ENCODE measurements around the gene BEAN1. TPM values are rescaled to one million over a fixed set of nuclear protein-coding genes. Genes with fewer than 3 reads are reported as not detected.
"Not testable (repeated sequence)": the region's sequence is repeated elsewhere in the genome, so short reads cannot be mapped to it uniquely, and the experiment has no call there.

Gene BEAN1
- total RNA-seq, 1 experiment from 2014 or later: not detected

GRCh38 chr16:66447491-66447890 is 20.4 kb downstream of the BEAN1 start:
- intact Hi-C loops (cut with micrococcal nuclease; ENCODE audit: unreplicated experiment): no loop called here
- Histone ChIP-seq H3K27me3 (ENCODE audit: control insufficient read depth, insufficient read depth, low read length) (no peaks in the 10 kb centered on the region), H3K4me1 (ENCODE audit: control insufficient read depth, insufficient read depth, low read length) (no peaks in the 10 kb centered on the region), H3K36me3 (ENCODE audit: control insufficient read depth, insufficient read depth, low read length) (no peaks in the 10 kb centered on the region), H3K4me3 (ENCODE audit: low read depth in 2 of 2, low read length in 2 of 2) (no peak overlapping the region), H3K9me3 (ENCODE audit: control insufficient read depth, insufficient read depth, low read depth, low read length) (no peaks in the 10 kb centered on the region), H3K27ac (ENCODE audit: low read length) (no peak overlapping the region)
- TF ChIP-seq POLR2AphosphoS5 (IDR thresholded peaks at IDR 0.05; ENCODE audit: low read depth, low read length) (no peak), REST (IDR thresholded peaks at IDR 0.05; ENCODE audit: insufficient read depth in 1 of 2, low read depth in 2 of 2, low read length in 1 of 2) (no peak), SIN3A (IDR thresholded peaks at IDR 0.05; ENCODE audit: borderline replicate concordance, insufficient read depth, low read depth, low read length) (no peak), TCF7L2 (IDR thresholded peaks at IDR 0.05; ENCODE audit: low read depth, low read length) (no peak)
- TF ChIP-seq, protein P1, sequence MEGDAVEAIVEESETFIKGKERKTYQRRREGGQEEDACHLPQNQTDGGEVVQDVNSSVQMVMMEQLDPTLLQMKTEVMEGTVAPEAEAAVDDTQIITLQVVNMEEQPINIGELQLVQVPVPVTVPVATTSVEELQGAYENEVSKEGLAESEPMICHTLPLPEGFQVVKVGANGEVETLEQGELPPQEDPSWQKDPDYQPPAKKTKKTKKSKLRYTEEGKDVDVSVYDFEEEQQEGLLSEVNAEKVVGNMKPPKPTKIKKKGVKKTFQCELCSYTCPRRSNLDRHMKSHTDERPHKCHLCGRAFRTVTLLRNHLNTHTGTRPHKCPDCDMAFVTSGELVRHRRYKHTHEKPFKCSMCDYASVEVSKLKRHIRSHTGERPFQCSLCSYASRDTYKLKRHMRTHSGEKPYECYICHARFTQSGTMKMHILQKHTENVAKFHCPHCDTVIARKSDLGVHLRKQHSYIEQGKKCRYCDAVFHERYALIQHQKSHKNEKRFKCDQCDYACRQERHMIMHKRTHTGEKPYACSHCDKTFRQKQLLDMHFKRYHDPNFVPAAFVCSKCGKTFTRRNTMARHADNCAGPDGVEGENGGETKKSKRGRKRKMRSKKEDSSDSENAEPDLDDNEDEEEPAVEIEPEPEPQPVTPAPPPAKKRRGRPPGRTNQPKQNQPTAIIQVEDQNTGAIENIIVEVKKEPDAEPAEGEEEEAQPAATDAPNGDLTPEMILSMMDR (IDR thresholded peaks at IDR 0.05): no peak
- no TSS peak for BruUV-seq (replicated peaks)
- POLR2A ChIA-PET: no interaction called here
- ATAC-seq (no peak), DNase-seq (ENCODE audit: low read depth, low spot score) (no peak)
- CTCF ChIA-PET: no interaction called here
- in situ Hi-C loops (cut with HindIII; ENCODE audit: low pct_unique_long_range_greater_than_20kb, low sequenced_read_pairs): no loop called here

DNA sequence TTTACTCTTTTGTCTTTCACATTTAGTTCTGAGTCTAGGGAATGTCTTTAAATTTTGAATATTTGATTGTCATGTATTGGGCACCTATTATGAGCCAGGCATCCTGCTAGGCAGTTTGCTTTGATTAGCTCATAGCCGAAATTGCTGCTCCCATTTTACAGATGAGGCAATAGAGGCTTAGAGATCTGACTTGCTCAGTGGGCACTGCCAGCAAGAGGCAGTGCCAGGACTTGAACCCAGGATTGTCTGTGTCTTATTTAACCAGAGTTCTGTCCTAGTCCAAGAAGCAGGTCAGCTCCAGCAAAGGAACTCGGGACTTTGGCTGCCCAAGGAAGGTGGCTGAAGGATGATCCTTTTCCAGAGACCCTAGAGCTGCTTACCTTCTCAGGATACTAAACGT is 24.5 kb downstream of the BEAN1 start:
- H3K4me3 ChIP-seq (ENCODE audit: low read depth in 2 of 2, low read length in 2 of 2): no peak overlapping the region
- no peak for DNase-seq (ENCODE audit: low read depth, low spot score)
- ATAC-seq: no peak
- TF ChIP-seq TCF7L2 (IDR thresholded peaks at IDR 0.05; ENCODE audit: low read depth, low read length) (no peak), REST (IDR thresholded peaks at IDR 0.05; ENCODE audit: insufficient read depth in 1 of 2, low read depth in 2 of 2, low read length in 1 of 2) (no peak), POLR2AphosphoS5 (IDR thresholded peaks at IDR 0.05; ENCODE audit: low read depth, low read length) (no peak), SIN3A (IDR thresholded peaks at IDR 0.05; ENCODE audit: borderline replicate concordance, insufficient read depth, low read depth, low read length) (no peak)
- TF ChIP-seq, protein P1 (IDR thresholded peaks at IDR 0.05): no peak
- no peak overlapping the region for H3K27ac ChIP-seq (ENCODE audit: low read length)
- H3K27me3 ChIP-seq (ENCODE audit: control insufficient read depth, insufficient read depth, low read length): no peaks in the 10 kb centered on the region
- no TSS peak for BruUV-seq (replicated peaks)
- H3K4me1 ChIP-seq (ENCODE audit: control insufficient read depth, insufficient read depth, low read length): no peaks in the 10 kb centered on the region
- in situ Hi-C loops (cut with HindIII; ENCODE audit: low pct_unique_long_range_greater_than_20kb, low sequenced_read_pairs) (no loop called here), intact Hi-C loops (cut with micrococcal nuclease; ENCODE audit: unreplicated experiment) (no loop called here)
- H3K36me3 ChIP-seq (ENCODE audit: control insufficient read depth, insufficient read depth, low read length): no peaks in the 10 kb centered on the region
- ChIA-PET POLR2A (no interaction called here), CTCF (no interaction called here)
- no peaks in the 10 kb centered on the region for H3K9me3 ChIP-seq (ENCODE audit: control insufficient read depth, insufficient read depth, low read depth, low read length)

- CTCF ChIA-PET; BruUV-seq (replicated peaks): not testable (repeated sequence)
- POLR2A ChIA-PET: interaction anchor here (0.6 kb wide), 1 partner anchor 516 kb away, joined by 3 read pairs; no protein-coding TSS in a partner anchor
Measured at GRCh38 chr16:66453230-66453629, 26.1 kb downstream of the BEAN1 start.

More at GRCh38 chr16:66453230-66453629, 26.1 kb downstream of the BEAN1 start:
- ATAC-seq; H3K9me3 ChIP-seq (ENCODE audit: control insufficient read depth, insufficient read depth, low read depth, low read length); H3K36me3 ChIP-seq (ENCODE audit: control insufficient read depth, insufficient read depth, low read length); H3K27ac ChIP-seq (ENCODE audit: low read length); in situ Hi-C loops (cut with HindIII; ENCODE audit: low pct_unique_long_range_greater_than_20kb, low sequenced_read_pairs); H3K4me3 ChIP-seq (ENCODE audit: low read depth in 2 of 2, low read length in 2 of 2); intact Hi-C loops (cut with micrococcal nuclease; ENCODE audit: unreplicated experiment); H3K27me3 ChIP-seq (ENCODE audit: control insufficient read depth, insufficient read depth, low read length); DNase-seq (ENCODE audit: low read depth, low spot score); H3K4me1 ChIP-seq (ENCODE audit: control insufficient read depth, insufficient read depth, low read length): not testable (repeated sequence)

Measured in Panc1 (cell line).